HG03045 (cell line): ENCODE data around the gene DMRTB1.
"Not testable (repeated sequence)": the region's sequence is repeated elsewhere in the genome, so short reads cannot be mapped to it uniquely, and the experiment has no call there.

Experiments
- ATAC-seq: cut with Tn5 transposase; IDR thresholded peaks from one replicate; pipeline ENCODE4 v1.9.1; 2021; ENCODE audit warnings: mild to moderate bottlenecking, moderate library complexity; ENCODE audit not compliant: unreplicated experiment

DMRTB1 gene

GRCh38 chr1:53434405-53435007, 24.7 kb upstream of the DMRTB1 start:
- not testable (repeated sequence) for ATAC-seq

- no peak for ATAC-seq
Observed at GRCh38 chr1:53435151-53435550, 24.0 kb upstream of the DMRTB1 start.

GRCh38 chr1:53438427-53439336, 20.5 kb upstream of the DMRTB1 start:
- ATAC-seq: no peak

GRCh38 chr1:53439337-53440207, 19.6 kb upstream of the DMRTB1 start:
- ATAC-seq: no peak

GRCh38 chr1:53440633-53441032, 18.6 kb upstream of the DMRTB1 start:
- ATAC-seq: no peak

GRCh38 chr1:53442299-53442698, 16.9 kb upstream of the DMRTB1 start:
- no peak for ATAC-seq

- ATAC-seq: no peak
Observed at GRCh38 chr1:53446051-53446450, 13.1 kb upstream of the DMRTB1 start.

- no peak for ATAC-seq
Observed at GRCh38 chr1:53447413-53447812, 11.8 kb upstream of the DMRTB1 start.

GRCh38 chr1:53448241-53448841, 10.9 kb upstream of the DMRTB1 start:
- no peak for ATAC-seq

- no peak for ATAC-seq
Observed at GRCh38 chr1:53449021-53449420, 10.2 kb upstream of the DMRTB1 start.

- ATAC-seq: no peak
Observed at GRCh38 chr1:53449693-53450092, 9.5 kb upstream of the DMRTB1 start.

- ATAC-seq: no peak
Observed at GRCh38 chr1:53450225-53450624, 9.0 kb upstream of the DMRTB1 start.

- no peak for ATAC-seq
Observed at GRCh38 chr1:53454019-53454418, 5.2 kb upstream of the DMRTB1 start.

GRCh38 chr1:53455364-53455991, 3.7 kb upstream of the DMRTB1 start:
- ATAC-seq: no peak

- no peak for ATAC-seq
Observed at GRCh38 chr1:53458634-53459033, 565 bp upstream of the DMRTB1 start.

GRCh38 chr1:53460211-53460634, 1.0 kb downstream of the DMRTB1 start:
- ATAC-seq: no peak

GRCh38 chr1:53460666-53461322, 1.6 kb downstream of the DMRTB1 start:
- ATAC-seq: no peak

- no peak for ATAC-seq
Observed at GRCh38 chr1:53461323-53462044, 2.3 kb downstream of the DMRTB1 start.

GRCh38 chr1:53462193-53462592, 3.0 kb downstream of the DMRTB1 start:
- ATAC-seq: no peak
